LoVo (cell line): ENCODE results near the gene ADAP1.
A peak's percentile ranks its signal among the peaks of the same experiment; 100 is the strongest.

Experiments used
- DNase-seq: peaks from one replicate; pipeline ENCODE4 v3.0.0-alpha.2; 2016; ENCODE audit warnings: low spot score

Gene ADAP1

DNA sequence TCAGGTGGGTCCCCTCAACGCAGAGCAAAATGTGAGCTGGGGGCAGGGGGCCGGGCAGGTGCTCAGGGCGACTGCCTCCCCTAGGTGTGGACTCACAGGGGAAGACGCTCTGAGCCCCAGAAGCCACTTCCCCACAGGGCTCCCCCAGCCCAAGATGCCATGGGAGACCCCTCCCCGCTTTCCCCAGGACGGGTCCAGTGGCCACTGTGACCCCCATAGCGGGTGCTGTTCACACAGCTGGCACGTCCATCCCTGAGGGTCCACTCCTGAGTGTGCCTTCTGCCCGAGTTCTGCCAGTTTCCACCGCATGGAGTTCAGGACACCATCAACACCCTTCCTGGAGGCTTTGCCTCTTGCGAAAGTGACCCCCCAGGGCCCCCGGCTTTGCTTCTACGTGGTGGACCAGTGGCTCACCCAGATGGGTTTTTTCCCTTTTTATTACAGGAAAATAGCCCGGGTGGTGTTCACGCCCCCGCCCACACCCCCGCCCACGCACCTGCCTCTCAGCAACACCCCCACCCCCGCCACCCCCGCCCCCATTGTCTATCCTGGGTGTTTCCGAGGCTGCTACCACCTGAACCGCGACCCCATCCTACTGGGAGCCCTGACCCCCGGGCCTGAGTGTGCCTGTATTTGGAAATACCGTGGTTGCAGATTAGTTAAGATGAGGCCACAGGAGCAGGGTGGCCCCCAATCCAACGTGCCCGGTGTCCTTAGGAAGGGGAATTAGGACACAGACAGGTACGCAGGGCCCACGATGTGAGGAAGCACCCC lies 32.0 kb downstream of the ADAP1 start:
- DNase-seq: no peak

DNA sequence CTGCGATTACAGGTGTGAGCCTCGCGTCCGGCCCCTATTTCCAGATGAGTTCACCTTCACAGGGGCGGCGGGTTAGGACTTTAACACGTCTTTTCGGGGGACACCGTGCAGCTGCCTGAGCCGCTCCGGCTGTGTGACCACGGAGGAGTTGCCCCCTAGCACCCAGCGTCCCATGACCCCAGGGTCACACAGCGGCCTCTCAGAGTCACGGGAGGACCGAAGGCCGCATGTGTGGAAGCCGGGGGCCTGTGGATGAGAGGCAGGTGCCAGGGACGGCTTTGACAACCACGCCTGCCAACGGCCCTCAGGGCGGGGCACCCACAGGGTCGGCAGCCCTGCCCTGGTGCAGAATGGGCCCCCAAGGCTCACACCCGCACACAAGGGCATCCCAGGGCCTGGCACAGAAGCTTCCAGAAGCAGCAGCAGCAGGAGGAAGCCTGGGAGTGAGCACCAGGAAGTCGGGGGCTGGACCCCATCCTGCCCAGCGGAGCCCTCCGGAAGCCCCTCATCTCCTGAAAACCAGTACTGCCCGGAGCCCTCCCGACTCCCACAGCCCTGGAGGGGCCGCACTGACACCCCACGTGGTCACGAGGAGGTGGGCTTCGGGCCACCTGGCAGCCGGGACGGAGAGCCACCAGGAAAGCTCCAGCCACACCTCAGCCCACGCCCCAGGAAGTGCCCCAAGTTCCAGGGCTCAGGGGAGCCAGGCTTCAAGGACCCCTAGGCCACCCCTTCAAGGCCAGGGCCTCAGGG lies 32.7 kb downstream of the ADAP1 start:
- DNase-seq: no peak

DNA sequence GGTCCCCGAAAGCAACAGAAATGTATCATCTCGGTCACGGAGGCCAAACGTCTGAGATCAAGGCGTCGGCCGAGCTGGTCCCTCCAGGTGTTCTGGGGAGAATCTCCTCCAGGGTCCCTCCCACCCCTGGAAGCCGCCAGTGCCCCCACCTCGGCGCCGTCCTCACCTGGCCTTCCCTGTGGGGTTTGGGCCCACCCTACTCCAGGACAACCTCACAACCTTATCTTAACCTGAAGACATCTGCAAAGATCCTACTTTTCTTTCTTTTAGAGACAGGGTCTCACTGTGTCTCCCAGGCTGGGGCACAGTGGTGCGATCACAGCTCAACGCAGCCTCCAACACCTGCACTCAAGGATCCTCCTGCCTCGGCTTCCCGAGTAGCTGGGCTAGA lies 33.4 kb downstream of the ADAP1 start:
- no peak for DNase-seq

DNA sequence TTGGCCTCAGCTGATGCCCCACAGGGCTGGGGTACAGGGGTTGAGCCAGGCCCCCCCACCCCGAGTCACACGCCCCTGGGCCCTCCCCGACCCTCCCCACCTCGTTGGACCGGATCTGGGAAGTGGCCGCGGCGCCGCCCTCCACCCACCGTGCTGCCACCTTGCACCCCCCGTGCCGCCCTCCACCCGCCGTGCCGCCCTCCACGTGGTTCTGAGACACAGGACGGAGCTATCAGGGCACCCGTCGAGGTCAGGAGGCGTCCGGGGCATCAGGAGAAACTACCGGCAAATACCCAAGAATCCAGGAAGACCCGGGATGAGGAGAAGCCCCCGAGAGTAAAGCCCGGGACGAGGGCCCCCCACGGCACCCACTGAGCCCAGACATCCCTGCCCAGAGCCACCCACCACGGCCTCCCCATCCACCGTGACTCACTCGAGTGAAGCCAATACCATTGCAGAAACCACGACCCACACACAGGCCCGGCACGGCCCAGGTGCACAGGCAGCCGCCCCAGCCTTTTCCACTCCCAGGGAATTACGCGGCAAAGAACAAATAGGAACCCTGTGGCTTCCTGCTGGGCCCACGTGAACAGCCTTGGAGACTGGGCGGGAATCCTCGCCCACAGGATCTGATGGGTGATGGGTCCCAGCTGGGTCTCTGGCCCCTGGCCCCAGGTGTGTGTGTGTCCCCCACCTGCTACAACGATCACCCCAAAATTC lies 34.0 kb downstream of the ADAP1 start:
- DNase-seq: no peak

DNA sequence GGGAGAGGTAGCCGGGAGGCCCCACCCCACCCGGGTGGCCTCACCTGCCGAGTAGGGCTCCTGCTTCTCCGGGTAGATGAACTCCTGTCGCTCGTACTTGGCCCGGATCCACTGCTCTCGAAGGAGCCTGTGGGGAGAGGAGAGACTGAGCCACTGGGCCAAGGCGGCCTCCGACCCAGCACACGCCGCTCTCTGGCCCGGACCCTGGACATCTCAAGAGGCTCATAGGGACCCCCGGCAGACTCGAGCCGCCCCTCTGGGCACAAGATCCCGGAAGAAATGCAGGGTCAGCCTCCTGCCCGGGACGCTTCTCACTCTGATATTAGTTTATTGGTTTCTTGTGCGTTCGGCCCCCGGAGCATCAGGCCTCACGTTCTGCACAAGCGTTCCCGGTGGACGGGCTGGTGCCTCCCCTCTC lies 34.5 kb downstream of the ADAP1 start:
- DNase-seq: no peak

DNA sequence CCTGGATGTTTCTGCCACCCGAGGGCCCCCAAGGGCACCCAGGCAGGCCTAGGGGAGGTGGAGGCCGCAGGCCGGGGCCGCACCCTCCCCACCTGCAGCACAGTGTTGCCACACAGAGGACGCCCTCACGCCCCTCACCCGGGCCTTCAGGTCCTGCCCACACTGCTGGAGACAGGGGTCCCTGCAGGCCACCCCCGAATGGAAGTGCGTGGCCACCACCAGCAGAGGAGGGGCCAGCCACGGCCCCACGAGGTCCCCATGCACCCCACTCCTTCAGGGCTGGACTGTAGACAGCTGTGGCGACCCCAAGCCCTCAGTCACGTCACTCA lies 35.4 kb downstream of the ADAP1 start:
- DNase-seq: no peak

DNA sequence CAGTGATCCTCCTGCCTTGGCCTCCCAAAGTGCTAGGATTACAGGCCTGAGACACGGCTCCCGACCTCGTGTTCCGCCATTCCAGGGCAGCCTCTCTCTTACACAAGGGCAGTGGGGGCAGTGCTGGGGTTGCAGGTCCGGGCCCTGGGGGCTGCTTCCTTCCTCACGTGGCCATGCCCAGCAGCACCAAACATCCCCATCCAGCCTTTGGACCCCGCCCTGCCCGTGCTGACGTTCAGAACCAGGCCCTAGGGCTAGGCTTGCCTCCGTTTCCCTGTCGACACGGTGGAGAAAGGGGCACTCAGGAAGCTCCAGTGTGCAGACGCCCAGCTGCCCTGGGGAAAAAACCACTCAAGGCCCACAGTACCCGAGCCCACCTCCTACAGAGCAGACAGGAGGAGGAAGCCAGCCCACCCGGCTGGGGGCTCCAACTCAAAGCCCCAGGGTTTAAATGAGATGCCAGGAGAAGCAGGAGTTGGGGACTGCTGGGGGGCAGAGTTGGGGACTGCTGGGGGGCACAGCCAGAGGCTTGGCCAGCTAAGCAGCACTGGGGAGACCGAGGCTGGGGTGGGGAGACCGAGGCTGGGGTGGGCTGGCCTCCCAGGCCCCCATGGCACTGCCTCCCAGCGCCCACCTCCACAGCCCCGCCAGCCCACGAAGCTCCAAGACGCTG lies 35.9 kb downstream of the ADAP1 start:
- DNase-seq: no peak

DNA sequence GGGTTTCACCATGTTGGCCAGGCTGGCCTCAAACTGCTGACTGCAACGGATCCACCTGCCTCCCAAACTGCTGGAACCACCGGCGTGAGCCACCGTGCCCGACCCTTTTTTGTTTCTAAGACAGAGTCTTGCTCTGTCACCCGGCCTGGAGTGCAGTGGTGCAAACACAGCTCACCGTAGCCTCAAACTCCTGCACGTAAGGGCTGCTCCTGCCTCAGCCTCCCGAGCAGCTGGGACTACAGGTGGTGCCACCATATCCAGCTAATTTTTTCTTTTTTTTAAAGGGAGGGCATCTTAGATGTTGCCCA lies 36.4 kb downstream of the ADAP1 start:
- DNase-seq: no peak

DNA sequence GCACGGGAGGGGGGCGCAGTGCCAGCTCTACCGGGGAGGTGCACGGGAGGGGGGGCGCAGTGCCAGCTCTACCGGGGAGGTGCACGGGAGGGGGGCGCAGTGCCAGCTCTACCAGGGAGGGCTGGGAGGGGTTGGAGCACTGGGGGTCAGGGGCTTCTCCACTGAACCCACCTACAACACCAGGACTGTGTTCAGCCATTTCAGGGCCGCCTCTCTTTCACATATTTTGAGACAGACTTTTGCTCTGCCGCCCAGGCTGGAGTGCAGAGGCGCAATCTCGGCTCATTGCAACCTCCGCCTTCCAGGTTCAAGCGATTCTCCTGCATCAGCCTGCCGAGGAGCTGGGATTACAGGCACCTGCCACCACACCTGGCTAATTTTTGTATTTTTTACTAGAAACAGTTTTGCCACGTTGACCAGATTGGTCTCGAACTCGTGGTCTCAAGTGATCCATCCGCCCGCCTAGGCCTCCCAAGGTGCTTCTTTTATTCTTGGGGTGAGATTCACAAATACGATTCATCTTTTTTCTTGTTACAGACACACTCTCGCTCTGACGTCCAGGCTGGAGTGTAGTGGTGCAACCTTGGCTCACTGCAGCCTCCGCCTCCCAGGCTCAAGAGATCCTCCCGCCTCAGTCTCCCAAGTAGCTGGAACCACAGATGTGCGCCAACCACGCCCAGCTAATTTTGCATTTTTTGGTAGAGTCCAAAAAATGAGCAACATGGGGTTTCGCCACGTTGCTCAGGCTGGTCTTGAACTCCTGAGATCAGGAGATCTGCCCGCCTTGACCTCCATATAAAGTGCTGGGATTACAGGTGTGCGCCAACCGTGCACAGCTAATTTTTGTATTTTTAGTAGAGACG lies 37.0 kb downstream of the ADAP1 start:
- DNase-seq: no peak

DNA sequence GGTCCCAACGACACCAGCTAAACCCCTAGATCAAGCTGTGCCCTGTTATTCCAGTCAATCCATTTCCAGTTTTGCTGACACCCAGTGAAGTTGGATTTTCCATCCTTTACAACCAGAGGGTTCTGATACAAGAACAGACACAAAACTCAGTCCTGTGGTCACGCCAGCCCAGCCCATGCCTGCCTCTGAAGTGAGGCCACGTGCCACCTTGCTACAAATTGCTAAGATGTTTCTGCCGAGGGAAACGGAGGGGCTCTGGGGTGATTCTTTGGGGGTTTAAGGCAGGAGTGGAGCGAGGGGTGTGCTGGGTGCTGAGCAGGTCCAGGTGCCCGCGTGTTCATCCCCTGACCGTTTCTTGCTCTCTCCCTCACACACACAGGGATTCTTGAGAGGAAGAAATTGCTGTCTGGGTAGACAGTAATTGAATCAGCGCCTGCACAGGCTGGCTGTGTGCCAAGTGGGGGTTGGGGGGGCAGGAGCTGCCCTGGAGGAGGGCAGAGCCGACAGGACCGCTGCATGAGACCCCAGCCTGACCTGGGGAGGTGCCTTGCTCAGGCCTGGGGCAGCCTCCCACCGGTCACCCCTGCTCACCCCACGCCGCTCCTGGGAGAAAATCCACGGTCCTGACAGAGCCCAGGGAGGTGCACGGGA lies 38.1 kb downstream of the ADAP1 start:
- no peak for DNase-seq

DNA sequence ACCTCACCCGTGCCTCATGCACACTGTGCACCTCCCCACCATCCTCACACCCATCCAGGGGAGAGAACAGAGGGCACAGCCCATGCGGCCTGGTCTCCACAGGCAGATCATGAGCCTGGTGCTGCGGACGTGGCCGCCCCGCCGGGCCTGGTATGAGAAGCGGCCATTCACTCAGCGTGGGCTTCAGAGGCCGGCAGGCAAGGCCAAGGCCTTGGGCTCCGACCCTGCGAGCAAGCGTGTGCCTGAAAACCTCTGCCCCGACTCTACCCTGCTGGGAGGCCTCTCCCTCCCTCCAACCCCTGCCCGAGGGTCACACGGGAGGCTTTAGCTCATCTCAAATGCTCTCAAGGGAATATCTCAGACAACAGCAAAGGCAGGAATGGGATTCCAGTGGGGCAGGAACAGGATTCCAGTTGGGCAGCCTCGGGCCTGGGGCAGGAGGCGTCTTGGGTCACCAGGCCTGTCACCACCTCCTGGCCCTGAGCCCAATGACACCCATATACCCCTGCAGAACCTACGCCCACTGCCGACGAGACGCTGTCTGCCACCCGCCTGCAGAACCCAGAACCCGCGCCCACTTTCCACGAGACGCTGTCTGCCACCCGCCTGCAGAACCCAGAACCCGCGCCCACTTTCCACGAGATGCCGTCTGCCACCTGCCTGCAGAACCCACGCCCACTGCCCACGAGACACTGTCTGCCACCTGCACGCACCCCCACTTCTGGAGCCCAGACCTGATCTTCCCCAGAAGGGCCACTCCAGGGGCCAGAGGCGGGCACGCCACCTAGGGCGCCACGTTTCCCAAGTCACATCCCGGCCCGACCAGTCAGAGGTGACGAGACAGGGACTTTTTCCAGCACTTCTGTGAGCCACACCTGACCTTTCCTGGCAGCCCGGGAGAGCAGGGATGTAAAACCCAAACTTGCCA lies 38.9 kb downstream of the ADAP1 start:
- DNase-seq: no peak

DNA sequence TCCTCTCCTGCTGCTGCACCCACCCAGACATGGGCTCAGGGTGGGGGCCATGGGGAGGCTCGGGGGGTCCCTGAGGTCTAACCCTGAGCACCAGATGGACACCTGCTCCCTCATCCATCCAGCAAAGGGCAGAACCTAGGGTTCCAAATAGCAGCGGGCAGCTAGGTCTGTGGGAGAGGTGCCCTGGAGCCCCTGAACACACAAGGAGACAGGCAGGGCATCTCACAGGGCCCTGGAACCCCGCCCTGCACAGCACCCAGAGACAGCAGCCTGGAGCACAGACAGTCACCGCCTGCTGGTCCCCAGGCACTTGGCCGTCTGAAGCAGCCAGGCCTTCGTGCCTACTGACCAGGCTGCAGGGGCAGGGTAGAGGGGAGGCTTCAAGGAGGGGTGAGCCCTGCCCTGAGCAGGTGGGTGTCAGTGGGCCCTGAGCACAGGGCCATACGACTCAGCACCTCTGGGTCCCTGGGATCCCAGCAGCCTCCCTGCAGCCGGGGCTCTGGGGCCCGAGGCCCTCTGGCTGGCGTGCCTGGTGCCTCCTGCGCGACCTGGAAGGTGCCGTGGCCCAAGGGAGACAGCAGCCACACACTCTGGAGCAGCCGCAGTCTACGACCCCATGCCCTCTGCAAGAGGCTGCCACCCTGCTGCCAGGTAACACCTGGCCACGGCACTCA lies 39.8 kb downstream of the ADAP1 start:
- no peak for DNase-seq

DNA sequence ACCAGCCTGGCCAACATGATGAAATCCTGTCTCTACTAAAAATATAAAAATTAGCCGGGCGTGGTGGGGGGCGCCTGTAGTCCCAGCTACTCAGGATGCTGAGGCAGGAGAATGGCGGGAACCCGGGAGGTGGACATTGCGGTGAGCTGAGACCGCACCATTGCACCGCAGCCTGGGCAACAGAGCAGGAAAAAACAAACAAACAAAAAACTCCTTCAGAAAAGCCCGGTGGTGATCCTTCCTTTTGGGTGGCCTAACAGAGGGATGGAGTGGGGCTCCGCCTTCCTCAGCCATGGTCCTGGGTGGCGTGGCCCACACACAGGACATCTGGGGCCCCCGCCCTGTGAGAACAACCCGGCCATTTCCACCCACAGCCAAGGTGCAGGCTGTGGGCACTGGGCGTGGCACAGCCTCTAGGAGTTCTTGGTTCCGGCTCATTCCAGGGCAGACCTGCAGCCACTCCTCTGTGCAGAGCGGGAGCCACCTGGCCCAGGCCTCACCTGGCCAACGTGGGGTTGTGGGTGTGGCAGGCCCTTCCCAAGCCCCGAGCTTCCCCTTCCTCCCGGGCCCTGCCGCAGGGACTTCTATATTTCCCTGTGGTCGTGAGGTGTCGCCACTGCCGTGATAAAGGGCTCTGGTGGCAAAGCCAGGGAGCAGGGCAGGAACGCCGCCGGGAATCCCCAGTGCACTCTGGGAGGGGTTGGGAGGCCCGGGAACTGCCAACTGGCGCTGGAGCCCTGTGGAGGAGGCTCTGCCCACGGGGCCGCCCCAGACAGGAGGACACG lies 40.6 kb downstream of the ADAP1 start:
- peak; percentile 52 for DNase-seq

DNA sequence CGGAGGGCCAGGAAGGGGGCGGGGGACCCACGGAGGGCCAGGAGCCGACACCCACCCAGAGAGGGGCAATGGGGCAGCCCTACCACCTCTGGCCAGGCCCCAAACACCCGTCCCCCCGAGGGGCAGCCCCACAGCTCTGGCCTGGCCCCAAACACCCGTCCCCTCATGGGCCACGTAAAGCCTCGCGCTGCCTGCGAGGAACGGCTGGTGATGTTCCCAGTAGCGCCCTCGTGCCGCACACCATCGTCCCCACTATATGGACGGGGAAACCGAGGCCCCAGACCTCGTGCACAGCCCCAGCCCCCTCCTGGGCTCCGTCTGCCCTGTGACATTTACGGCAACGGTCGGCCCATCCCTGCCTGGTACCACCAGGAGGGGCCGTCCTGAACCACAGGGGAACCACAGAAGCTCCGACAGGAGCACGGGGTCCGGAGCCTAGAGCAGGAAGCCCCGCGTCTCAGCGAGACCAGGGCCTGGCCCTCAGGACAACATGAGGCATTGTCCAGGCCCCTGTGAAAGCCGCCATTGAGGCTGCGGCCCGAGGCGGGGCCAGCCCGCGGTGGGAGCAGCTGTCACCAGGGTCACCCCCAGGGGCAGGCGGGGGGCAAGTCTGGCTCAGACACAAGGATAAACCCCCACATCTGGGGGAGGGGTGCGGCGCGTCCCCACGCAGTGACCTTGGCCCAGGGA lies 42.5 kb downstream of the ADAP1 start:
- no peak for DNase-seq

DNA sequence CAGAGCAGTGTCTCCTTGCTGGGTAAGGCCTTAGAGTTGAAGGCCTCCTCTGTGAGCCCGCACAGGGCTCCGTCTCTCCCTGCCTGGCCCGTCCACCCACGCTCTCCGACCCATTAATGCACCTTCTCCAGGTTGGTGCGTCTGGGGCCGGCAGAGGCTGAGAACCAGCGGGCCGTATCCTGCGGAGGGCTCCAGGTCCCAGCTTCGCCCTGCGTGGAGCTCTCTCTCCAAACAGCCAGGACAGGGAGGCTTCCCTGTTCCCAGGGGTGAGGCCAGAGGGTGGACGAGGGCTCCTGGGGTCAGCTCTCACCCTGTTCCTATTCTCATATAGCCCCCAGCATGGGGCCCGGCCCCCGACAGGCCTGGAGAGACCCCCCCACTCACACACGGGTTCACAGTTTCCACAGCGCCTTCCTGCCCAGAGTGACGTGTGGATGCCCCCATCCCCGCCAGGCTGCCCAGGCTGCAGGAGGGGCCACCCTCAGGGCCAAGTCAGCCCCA lies 43.5 kb downstream of the ADAP1 start:
- no peak for DNase-seq

DNA sequence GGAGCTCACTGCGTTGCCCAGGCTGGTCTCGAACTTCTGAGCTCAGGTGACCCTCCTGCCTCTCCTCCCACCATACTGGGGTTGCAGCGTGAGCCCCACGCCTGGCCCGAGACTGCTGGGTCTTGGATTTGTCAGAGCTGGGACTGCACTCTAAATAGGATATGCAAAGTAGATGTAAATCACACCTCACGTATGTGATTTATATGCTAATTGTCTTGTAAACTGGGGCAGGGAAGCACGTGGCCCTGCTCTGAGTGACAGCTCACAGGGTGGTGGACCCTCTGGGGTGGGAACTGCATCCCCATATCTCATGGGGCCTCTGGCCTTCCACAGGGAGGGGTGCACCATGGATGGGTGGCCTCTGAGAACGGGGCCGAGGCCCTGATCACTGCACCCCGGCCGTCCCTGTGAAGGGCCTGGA lies 44.0 kb downstream of the ADAP1 start:
- no peak for DNase-seq

DNA sequence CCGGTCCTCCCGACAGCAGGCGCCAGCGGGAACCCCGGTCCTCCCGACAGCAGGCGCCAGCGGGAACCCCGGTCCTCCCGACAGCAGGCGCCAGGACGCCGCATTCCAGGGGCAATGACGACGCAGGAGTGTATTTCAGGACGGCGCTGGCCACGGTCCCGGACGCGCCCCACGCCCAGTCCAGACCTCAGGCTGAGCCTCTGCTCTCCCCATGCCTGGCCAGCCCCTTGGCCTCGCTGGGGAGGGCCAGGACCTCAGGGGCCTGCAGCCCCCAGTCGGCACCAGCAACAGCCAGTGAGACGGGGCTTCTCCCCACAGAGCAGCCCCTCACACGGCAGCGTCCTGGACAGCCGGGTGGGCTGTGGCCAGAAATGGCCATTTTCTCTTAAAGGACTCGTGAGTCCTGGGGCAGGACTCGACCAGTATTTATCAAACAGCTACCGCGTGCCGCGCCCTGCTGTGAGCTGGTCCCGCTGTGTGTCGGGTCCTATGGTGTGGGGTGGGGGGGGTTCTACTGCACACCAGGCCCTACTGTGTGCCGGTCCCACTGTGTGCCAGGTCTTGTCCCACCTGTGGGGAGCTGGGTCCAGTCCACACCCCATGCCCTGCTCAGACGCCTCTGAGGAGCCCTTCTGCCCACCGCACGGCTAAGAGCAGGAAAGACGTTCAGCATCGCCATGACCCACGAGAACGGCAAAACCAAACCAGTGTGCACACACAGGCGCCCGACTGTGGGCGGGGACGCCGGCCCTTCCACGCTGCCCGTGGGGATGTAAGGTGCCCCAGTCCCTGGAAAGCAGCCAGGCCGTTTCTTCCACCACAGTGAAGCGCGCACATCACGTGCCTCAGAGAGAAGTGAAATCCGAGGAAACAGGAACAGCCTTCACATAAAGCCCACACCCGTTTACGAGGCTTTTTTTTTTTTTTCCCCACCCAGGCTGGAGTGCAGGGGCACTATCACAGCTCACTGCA lies 44.8 kb downstream of the ADAP1 start:
- no peak for DNase-seq
